HS-5 (cell line): ENCODE measurements around the gene MPRIP.
"Not testable (repeated sequence)": the region's sequence is repeated elsewhere in the genome, so short reads cannot be mapped to it uniquely, and the experiment has no call there.

Experiments
- DNase-seq: peaks from one replicate; pipeline ENCODE4 v3.0.0-alpha.2; 2012; ENCODE audit warnings: low read depth

Gene MPRIP

DNA sequence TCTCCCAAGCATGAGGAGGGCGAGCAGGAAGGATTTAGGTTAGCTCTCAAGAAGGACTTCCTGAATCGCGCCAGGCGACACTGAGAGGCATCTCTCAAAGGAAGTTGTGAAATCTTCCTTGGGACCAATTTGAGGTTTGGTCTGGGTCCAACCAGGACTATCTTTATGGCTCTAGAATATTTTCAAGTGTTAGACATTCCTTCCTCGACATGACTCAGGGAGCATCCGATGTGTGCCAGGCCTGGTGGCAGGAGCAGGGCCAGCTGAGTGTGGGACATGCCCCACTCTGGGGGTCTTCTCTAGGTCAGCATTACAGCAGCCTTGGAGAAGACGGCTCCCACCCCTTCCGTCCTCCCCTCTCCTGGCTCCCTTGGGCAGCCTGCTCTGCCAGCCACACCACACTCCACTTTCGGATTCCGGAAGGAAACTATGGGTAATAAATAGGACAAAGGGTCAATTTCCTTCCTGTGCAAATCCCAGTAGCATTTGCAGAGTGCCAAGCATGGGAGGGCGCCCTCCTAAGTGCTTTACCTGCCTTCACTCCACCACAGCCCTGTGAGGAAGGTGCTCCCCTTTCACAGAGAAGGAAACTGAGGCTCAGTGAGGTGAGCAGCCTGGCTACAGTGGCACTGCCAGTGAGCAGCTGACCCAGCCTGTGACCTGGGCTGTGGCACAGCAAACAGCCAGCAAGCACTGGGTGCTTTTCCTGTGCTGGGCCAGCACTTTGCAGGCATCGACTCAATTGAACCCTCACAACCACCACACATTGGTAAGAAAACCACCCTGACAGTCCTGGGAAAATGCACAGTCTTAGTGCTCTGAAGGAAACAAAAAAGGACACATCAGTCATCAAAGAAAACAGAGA is 31.0 kb upstream of the MPRIP start:
- peak; percentile 89 for DNase-seq

DNA sequence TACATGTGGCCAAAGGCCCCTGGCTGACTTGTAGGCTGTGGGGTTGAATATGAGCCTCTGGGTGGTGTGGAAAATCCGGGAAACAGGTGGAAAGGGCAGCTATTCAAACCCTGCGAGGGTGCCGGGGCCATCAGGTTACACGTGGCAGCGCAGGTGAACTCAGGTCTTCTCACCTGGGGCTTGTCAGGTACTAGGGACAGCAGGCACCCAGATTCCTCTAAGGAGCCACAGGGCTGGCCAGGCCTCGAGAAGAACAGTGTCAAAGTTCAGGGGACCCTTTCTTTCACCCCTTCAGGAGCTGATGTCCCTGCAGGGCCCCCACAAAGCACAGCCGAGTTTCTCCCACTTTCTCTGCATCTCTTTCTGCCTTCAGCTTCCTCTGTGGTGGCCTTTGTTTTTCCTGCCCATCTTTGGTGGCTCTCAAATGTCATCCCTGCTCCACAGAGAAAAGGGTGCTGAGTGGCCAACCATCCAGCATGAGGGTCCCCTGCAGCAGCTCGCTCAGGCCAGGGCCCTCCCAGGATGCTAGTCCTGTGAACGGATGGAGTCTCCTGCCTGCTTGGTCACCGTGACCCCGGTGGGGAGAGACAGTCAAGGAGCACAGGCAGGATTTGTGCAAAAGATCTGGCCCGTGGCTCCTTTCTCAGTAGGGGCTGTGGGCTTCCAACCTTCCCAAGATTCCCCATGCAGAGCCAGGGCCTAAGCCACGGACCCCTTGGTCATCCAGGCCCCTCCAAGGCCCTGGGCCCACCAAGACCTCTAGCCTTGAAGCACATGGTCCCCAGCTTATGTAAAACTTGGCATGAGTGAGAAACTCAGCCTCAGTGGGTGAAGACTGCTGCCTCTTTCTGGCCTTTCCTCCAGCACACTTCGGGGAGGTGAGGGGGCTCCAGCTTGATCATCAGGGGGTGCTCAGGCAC is 28.2 kb upstream of the MPRIP start:
- DNase-seq = not testable (repeated sequence)

DNA sequence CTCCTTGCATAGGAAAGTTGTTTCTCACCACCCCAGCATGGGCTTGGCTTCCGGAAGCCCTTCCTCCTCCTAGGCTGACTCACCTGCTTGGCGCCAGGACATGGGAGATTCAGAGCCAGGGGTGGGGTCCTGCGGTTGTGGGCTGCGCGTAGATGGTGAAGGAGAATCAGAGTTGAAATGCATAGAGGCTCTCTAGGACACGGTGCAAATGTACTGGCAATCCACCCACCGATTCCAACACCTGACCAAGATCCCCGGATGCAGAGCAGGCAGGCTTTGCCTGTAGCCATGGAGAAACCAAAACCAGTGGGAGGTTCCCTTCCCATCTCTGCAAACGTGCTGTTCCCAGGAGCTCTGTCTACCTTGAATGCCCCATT is 27.5 kb upstream of the MPRIP start:
- DNase-seq = not testable (repeated sequence)

DNA sequence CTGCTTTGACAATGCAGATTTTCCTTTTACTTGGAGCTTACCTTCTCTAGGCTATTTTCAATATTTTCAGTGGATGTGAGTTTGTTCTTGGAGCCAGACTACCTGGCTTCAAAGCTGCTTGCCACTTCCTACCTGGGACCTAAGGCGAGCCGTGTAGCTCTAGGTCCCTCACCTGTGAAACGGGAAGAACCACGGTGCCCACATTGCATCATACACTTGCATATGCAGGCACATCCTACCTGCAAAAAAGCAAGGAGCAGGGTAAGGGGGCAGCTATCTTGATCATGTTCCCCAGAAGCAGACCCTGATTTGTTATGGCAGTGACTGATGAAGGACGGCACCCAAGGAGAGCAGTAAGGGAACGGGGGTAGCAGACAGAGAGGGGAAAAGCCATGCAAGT is 27.0 kb upstream of the MPRIP start:
- no peak for DNase-seq

DNA sequence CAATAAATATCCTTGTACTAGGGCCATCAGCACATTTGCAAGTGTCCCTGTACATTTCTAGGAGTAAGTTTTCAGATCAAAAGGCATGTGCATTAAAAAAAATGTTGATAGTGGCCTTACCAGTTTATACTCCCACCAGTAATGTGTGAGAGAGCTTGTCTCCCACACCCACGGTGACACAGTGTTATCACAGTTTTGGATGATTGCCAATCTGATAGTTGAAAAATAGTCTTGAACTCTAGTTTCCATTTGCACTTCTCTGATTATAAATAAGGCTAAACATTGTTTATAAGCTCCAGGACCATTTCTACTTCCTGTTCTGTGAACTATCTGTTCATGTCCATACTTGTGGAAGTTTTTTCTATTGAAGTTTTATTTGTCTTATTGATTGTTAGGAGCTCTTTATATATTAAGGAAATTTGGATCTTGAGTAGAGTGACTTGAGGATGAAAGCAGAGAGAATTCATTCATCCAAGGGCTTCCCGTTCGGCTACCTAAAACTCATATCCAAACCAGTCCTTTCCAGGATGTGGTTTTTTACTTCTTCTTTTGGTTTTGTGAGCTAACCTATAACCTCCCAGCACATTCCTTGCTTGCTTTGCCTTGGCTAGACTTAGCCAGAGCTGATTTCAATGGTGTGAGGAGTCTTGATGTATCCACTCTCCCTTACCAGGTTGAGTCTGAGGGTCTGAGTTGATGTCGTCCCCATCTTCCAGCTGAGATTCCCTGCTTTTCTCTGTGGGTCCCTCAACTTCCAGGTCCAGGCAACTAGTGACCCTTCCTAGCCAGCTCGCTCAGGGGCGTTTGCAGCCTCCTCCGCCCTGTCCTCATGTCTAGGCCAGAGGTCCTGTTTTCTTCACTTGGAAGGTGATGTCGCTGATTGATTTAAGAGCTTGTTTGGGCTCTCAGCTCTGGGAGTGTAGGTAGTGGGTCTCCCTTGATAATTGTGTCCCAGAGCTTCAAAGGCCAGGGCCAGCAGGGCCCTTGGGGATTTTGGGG is 25.8 kb upstream of the MPRIP start:
- DNase-seq = not testable (repeated sequence)

DNA sequence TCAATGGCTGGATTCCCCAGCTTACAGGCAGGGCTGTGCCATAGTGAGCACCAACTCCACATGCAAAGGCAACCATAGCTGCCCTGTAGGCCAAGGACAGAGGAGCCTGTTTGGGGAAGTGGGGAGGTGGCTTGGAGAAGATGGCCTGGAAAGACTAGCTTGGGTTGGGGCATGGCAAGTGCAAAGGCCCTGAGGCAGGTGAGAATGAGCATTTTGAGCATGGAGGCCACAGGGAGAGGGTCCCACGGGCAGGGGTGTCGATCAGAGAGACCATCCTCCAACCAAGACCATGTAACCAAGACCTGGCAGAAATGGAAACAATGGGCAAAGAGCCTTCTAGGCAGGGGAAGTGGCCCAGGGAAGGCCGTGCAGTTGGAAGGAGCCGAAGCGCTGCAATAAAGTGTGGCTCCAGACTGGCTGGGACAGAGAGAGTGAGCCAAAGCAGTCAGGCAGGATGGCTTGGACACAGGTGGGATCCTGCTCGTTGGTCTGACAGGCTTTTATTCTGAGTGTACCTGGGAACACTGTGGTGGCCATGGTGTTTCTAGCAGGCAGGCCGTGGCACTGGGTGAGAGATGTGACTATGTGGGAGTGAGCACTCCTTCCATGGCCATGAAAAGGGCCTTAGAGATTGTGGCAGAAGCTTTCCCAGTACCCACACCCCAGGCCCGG is 24.8 kb upstream of the MPRIP start:
- no peak for DNase-seq

DNA sequence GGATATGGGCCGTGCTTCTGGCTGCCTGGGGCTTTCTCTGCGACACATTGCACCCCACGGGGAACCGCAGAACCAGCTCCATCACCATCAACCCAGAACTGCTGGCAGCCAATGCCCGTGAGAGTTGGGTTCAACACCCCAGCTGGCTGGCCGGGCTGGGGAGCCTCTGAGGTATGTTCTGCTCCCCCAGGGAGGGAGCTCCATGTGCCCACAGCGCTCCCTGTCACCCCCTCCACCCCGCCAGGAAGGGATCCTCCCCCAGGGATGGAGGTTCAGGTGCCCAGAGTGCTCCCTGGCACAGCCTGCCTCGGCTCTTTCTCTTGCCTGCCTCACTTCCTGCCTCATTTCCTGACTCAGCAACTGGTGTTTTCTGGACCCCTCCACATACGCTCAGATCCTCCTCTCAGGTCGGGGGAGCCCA is 24.2 kb upstream of the MPRIP start:
- no peak for DNase-seq

DNA sequence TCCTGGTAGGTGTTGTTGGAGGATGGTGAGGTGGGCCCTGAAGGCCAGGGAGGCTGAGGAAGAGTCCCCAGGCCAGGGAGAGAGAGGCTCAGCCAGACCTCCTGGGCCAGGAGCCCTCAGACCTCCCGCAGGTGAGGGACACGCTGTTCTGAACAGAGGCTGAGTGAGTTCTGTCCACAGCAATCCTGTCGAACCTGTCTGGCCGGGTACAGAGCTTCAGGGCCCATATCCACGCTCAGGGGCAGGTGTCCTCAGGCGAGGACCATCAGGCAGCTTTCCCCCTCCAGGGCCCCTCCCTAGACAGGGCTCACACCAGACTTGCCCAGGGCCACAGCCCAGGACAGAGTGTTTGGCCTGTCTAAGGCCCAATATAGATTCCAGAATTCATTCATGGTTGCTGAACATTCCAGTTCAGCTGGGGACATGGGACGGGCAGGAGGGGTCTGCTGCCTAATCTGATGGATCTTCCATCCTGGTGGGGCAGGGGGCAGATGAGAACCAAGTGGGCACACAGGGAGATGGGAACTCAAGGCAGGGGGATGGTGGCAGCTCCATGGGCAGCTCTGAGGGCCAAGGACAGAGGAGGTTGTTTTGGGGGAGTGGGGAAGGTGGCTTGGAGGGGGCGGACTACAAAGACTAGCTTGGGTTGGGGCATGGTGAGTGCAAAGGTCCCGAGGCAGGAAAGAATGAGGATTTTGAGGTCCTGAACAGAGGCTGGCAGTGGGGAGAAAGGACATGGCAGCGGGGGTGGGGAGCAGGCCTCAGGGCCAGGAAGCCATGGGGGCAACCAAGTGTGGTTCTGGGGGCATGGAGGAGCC is 23.4 kb upstream of the MPRIP start:
- no peak for DNase-seq

DNA sequence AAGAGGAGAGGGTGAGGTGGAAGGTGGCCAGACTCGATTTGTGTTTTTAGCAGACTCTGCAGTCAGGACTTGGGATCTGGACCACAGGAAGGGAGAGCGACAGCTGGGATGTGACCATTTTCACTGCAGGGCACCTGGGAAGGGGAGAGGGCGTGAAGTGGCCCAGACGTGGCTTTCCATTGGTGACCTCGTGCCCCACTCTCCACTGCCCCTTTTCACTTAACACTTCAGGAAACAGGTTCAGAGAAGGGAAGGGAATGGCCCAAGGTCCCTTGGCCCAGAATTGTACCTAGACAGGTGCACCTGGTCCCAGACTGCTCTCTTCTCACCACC is 22.9 kb upstream of the MPRIP start:
- DNase-seq = no peak

DNA sequence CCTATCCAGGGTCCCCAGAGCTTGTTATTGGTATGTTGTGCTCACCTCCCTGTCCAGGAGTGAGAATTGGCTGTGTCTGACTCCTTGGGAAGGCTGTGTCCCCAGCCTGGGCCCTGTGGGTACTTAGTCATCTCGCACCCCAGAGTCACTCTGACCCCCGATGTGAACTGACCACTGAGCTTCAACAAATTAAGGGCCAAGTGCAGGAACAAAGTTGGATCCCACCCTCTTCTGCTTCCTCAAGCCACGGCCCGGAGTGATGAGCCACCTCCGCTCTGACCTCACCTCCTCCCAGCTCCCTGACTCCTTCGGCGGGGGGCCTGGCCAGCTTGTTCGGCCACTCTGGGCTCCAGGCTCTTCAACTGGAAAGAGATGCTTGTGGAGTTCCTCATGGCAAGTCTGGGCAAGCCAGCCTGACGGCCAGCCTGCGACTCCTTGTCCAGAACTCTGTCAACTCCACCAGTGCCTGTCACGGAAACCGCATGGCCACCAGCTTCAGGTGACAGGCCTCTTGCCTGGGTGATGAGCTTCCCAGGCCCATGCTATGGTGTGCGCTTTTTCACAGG is 22.3 kb upstream of the MPRIP start:
- DNase-seq = no peak

DNA sequence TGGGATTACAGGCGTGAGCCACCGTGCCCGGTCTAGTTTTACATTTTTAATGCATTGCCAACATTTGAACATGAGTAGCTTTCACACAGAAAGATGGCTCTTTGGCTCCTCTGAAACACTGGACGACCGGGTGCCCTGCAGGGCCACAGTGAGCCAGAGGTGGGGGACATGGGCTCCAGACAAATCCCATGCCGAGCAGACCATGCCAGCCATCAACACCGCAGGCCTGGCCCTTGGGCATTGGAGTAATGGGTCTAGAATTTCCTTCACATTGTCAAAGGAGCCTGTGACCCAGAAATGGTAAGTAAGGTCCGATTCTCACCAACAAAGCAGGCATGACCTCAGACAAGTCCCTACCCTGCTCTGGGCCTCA is 21.4 kb upstream of the MPRIP start:
- no peak for DNase-seq

DNA sequence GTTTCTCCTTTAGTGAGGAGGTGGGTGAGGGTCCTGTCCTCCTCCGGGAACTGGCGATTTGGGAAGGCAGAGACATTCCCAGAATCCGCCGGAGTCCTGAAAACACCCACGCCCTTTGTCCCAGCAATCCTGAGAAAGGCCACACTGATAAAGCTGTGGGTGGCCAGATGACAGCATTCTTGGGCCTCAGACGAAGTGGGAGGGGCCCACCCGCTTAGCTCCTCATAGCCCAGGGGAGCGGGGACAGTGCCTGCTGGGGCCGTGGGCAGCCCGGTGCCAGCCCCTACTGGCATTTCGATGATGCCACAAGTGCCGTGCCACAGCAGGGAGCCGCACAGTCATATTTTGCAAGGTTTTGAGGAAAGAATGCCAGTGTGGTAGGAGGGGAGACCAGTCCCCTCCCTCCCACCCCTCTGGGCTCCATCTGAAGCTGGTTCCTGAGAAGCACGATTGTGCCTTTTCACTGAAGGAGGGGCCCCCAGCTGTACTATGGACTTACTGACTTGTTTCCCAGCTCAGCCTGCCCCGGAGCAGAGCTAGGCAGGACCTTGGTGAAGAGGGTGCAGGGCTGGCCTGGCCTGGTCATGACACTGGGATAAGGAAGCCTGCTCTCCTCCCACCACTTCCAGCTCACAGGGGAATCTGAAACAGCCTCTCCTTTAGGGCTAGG is 20.9 kb upstream of the MPRIP start:
- DNase-seq = no peak

DNA sequence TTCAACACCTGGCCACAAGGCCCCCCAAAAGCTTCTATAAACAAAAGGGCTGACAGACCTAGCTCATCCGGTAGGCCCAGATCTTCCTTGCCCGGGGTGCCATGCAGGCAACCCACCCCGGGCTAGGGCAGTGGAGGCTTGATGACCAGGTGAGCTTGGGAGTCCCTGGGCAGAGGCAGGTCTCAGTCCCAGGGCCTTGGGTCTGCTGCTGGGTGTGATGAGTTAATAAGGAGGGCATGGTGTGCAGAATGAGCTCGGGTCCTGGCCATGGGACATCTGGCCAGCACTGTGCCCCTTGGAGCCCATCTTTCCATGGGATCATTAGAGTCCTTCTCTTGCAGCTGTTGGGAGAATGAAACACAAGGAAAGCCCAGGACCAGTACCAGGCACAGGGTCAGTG is 20.2 kb upstream of the MPRIP start:
- no peak for DNase-seq

DNA sequence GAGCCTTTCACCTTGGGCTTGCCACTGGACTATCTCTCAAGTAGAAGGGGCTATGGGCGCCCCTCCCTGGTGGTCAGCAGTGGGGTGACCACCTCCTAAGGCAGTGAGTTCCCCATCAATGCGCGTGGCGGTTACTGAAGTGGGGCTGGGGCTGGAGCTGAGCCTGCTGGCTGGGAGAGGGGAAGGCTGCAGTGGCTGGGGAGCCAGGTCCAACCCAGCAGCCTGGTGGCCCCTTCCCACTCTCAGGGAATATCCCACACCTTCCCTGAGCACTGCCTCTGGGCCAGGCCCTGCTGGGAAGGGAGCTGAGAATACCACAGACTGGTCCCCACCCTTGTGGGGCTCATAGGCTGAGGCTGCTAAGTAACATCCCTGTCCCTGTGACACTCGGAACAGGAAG is 19.8 kb upstream of the MPRIP start:
- no peak for DNase-seq

DNA sequence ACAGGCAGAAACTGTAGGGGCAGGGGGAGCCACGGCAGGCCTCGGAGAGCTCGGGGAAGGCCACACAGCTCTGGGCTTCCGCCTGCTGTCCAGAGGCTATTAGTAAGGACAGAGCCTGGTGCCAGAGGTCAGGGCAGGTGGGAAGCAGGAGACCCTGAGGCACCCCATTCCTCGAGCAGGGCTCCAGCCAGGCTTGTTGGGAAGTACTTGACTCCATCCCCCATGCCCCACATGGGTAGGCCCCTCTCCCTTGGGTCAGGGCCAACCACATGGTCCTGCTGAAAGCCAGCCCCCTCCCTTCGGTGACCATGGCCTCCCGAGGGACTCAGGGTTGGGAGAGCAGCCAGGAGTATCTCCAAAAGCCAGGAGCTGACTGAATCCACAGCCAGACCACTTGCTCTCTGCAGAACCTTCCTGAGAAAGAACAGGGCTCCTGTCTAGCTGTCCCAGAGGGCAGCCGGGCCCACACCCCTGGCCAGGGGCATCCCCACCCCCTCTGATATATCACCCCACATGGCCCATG is 17.4 kb upstream of the MPRIP start:
- no peak for DNase-seq

DNA sequence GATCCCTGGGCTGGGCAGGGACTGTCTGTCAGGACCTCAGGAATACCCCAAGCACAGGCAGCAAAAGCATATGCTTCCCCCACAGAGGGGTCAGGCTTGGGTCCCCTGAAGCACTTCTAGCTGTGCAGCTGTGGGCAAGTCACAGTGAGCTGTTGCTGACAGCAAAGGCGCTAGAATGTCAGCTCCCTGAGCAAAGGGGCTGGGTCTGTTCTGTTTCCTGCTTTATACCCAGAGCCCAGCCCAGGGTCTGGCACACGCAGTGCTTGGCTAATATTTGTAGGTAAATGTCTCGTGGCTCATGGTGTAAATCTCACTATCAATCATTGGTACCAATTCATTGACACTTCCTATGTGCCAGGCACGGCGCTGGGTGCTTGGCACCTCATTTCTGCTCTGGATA is 16.6 kb upstream of the MPRIP start:
- no peak for DNase-seq

DNA sequence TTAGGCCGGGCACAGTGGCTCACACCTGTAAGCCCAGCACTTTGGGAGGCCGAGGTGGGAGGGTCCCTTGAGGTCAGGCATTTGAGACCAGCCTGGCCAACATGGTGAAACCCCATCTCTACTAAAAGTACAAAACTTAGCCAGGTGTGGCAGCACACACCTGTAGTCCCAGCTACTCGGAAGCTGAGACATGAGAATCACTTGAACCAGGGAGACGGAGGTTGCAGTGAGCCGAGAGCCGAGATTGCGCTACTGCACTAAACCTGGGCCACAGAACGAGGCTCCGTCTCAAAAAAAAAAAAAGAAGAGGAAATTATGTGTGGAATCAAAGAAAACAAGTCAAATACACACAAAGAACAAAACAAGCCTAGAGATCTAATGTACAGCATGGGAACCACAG is 16.1 kb upstream of the MPRIP start:
- no peak for DNase-seq

DNA sequence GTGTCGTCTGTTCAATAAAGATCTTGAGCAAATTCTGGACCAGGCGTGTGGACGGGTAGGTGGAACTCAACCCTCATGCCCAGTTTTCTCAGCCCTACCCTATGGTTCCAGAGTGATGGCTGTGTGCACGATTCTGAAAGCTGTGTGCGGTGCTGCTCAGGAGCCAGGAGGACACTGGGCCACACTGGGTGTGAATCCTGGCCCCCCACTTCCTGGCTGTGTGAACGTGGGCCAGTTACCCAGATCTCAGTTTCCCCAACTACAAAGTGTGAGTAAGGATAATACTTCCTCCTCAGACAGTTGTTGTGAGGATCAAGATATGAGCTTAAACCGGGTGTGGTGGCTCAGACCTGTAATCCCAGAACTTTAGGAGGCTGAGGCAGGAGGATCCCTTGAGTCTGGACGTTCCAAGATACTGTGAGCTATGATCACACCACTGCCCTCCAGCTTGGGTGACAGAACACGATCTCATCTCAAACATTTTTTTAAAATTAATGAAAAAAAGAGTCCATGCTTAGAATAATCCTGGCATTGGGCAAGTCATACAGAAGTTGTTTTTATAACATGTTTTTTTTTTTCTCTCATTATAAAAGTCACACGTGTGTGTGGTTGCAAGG is 14.7 kb upstream of the MPRIP start:
- DNase-seq = no peak
